Astrocyte (in vitro differentiated cells and primary cell): ENCODE data around the gene XPO6.

ENCODE experiments used
- CTCF ChIP-seq: IDR thresholded peaks from 2 replicates; pipeline ENCODE4 v1.5.1; 2011; ENCODE audit warnings: low read depth, mild to moderate bottlenecking, inconsistent platforms, low read length, moderate library complexity; ENCODE audit not compliant: insufficient read depth
- EZH2 ChIP-seq: IDR thresholded peaks from 2 replicates; pipeline ENCODE4 v1.6.1; 2012; ENCODE audit warnings: mild to moderate bottlenecking, low read length, inconsistent platforms; ENCODE audit not compliant: insufficient read depth

GRCh38 chr16:28188085-28188916, 23.5 kb downstream of the XPO6 start:
- TF ChIP-seq CTCF = no peak
- TF ChIP-seq EZH2 = no peak
